ENCODE data around the gene CD300C. TPM values are rescaled to one million over a fixed set of nuclear protein-coding genes. Genes with fewer than 3 reads are reported as not detected.

The CD300C gene
- total RNA-seq, 4 donors from 2014 or later, result 0.15 to 1.5 (median 0.75) TPM

DNA sequence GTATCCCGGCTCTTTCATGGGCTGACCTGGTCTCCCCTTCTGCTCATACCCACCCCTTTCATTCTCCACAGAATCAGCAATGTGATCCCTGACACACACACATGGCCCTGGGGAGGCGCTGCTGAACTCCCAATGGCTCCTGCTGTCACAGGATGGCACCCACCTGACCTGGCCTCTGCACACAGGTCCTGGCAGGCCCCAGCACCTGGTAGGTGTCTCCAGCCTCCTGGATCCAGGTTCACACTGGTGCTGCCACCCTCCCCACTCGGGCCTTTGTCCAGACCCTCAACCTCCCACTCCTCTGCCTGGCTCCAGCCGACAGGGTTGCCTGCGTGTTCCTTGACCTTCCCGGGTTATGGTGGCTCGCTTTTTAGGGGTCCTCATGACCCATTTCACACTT, 1.3 kb upstream of the CD300C start:
- WGBS, 2 donors, result 85% methylated on average over 6 to 7 of the region's 7 CpGs
- intact Hi-C loops (cut with DNase I; ENCODE audit: low total_unique reads), result no loop called here

DNA sequence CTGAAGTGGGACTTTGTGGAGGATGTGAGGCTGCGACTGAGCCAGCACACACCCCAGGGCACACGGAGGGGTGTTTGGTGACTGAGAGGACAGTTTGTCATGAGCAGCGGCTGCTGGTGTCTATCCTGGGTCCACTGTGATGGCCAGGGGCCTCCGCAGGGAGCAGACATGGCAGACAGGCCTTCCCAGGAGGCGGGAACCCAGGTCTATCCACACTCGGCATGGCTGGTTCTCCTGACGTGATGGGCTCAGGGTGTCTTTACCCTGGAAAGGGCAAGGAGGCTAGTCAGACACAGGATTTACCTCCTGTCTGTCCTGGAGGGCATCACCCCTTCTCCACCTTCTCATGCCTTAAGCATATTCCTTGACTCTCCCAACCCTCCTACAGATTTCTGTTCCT, 671 bp upstream of the CD300C start:
- TF ChIP-seq, protein P1, sequence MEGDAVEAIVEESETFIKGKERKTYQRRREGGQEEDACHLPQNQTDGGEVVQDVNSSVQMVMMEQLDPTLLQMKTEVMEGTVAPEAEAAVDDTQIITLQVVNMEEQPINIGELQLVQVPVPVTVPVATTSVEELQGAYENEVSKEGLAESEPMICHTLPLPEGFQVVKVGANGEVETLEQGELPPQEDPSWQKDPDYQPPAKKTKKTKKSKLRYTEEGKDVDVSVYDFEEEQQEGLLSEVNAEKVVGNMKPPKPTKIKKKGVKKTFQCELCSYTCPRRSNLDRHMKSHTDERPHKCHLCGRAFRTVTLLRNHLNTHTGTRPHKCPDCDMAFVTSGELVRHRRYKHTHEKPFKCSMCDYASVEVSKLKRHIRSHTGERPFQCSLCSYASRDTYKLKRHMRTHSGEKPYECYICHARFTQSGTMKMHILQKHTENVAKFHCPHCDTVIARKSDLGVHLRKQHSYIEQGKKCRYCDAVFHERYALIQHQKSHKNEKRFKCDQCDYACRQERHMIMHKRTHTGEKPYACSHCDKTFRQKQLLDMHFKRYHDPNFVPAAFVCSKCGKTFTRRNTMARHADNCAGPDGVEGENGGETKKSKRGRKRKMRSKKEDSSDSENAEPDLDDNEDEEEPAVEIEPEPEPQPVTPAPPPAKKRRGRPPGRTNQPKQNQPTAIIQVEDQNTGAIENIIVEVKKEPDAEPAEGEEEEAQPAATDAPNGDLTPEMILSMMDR (IDR thresholded peaks at IDR 0.05), result no peak
- WGBS, 2 donors, result 93% methylated on average over 7 of the region's 7 CpGs
- H3K4me3 ChIP-seq (ENCODE audit: low read depth, poor library complexity, severe bottlenecking), result no peak overlapping the region
- no peak for DNase-seq (ENCODE audit: low spot score in 2 of 2)
- intact Hi-C loops (cut with DNase I; ENCODE audit: low total_unique reads), result no loop called here

More for the DNA sequence above, 1.3 kb upstream of the CD300C start:
- no peak for DNase-seq (ENCODE audit: low spot score in 2 of 2)
- TF ChIP-seq POLR2A (IDR thresholded peaks at IDR 0.05), result no peak
- TF ChIP-seq, protein P1 (IDR thresholded peaks at IDR 0.05), result no peak
- no peak overlapping the region for H3K4me3 ChIP-seq (ENCODE audit: low read depth, poor library complexity, severe bottlenecking)

- WGBS, 2 donors, result 75 to 83% methylated on average over 16 of the region's 16 CpGs
- DNase-seq (ENCODE audit: low spot score in 2 of 2), result no peak
- intact Hi-C loops (cut with DNase I; ENCODE audit: low total_unique reads), result no loop called here
- H3K4me3 ChIP-seq (ENCODE audit: low read depth, poor library complexity, severe bottlenecking), result no peak overlapping the region
- no peak for TF ChIP-seq POLR2A (IDR thresholded peaks at IDR 0.05)
- TF ChIP-seq, protein P1 (IDR thresholded peaks at IDR 0.05), result no peak
Measured at GRCh38 chr17:74544991-74545842, 698 bp downstream of the CD300C start.

GRCh38 chr17:74543891-74544760, 1.8 kb downstream of the CD300C start:
- DNase-seq (ENCODE audit: low spot score in 2 of 2), result no peak
- TF ChIP-seq POLR2A (IDR thresholded peaks at IDR 0.05), result no peak
- TF ChIP-seq, protein P1 (IDR thresholded peaks at IDR 0.05), result no peak
- no peak overlapping the region for H3K4me3 ChIP-seq (ENCODE audit: low read depth, poor library complexity, severe bottlenecking)
- intact Hi-C loops (cut with DNase I; ENCODE audit: low total_unique reads), result no loop called here
- WGBS, 2 donors, result 87 to 88% methylated on average over 16 to 18 of the region's 18 CpGs

GRCh38 chr17:74543406-74543805, 2.5 kb downstream of the CD300C start:
- 65 to 74% methylated on average over 14 of the region's 14 CpGs for WGBS, 2 donors
- no peak overlapping the region for H3K4me3 ChIP-seq (ENCODE audit: low read depth, poor library complexity, severe bottlenecking)
- no peak for DNase-seq (ENCODE audit: low spot score in 2 of 2)
- no peak for TF ChIP-seq POLR2A (IDR thresholded peaks at IDR 0.05)
- TF ChIP-seq, protein P1 (IDR thresholded peaks at IDR 0.05), result no peak
- intact Hi-C loops (cut with DNase I; ENCODE audit: low total_unique reads), result no loop called here
